HG03520 (cell line): ENCODE measurements around the gene PLXNA2.

ENCODE experiments used
- ATAC-seq: cut with Tn5 transposase; IDR thresholded peaks from one replicate; pipeline ENCODE4 v1.9.1; 2021; ENCODE audit warnings: mild to moderate bottlenecking, moderate library complexity; ENCODE audit not compliant: unreplicated experiment

Gene PLXNA2

DNA sequence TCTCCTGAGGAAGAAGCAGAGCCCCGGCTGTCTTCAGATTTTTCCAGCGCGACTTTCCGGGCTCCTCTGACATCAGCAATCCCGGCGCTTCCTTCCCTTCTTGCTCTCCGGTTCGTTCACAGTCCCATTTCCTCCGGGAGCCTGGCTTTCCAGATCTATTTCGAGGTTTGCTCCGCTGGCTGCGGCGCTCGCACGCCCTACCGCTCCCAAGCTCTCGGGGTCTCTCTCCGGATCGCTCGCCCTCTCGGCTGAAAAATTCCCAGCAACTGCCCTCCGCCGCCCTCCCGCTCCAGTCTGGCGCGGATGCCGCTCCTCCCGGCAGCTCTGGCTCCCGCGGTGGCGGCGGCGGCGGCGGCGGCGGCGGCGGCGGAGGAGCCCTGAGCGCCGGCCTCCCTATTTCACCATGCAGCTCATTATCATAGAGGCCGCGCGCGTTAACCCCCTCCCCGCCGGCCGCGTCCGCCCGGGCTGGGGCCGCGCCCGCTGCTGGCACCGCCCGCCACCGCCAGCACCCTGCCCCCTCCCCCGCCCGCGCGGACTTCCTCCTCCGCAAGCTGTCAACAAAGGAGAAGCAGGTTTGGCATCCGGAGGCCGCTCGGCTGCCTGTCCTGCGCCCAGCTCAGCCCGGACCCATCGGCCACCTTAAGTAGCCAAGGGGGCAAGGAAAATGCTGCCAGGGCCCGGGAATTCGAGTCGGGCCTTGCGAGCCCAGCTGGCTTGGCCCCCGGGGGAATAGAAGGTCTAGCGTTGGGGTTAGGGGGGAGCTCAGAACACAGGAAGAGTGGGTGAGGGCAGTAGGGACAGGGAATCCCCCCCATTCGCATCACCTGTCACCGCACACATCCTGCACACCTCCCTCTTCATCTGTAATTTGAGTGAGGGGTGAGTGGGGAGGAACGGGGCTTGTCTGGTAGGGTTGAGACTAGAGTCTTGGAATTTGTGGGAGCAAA lies at the start of gene PLXNA2:
Gene PLXNA2 (minus strand): TSS at position 418 of the 950 bp plus-strand sequence. CDS start 26,462 bp downstream, outside the sequence.
- ATAC-seq: no peak

GRCh38 chr1:208292908-208293307 lies 48.7 kb upstream of the PLXNA2 start:
- ATAC-seq: no peak

DNA sequence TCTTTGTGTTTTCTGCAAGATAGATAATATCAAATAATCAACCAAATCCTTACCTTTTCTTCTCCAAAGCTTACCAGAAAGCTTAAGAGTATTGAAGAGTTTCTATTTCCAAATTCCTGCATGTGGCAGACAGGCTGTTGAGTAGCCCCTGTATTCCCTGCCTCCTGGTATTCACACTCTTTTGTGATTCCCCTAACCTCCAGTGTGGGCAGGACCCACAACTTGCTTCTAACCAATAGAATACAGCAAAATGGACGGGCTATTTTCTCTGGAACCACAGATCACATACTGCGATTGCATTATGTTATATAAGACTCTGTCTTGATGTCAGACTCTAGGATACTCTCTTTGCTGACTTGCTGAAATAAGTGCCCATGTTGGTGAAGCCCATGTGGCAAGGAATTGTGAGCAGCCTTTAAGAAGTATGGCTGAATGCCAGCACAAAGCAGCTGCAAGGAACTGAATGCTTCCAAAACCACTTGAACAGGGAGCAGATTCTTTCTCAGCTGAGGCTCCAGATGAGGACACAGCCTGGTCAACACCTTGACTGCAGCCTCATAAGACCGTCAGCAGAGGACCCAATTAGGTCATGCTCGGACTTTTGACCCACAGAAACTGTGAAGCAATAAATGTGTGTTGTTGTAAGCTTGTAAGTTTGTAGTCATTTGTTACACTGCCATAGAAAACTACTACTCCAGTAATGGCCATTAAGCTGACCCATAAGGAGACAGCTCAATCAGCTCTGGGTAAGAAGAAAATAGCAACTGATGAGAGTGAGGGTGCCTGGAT lies 47.9 kb upstream of the PLXNA2 start:
- ATAC-seq: no peak

DNA sequence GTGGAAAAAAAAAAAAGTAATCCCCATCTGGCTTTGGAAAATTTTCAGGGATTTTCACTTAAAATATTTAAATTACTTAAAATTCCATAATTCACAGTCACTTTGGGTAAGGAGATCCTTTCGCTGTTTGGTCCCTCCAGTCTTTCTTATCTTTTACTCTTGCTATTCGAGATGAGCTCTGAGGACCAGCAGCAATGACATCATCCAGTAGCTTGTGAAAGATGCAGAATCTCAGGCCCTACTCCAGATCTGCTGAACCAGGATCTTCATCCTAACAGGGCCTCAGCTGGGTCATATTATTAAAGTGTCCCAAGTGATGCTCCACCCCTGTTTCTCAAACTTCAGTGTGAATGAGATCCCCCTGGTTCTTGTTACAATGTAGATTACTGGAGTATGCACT lies 46.9 kb upstream of the PLXNA2 start:
- no peak for ATAC-seq

- ATAC-seq: no peak
Observed at GRCh38 chr1:208289716-208290115, 45.5 kb upstream of the PLXNA2 start.

DNA sequence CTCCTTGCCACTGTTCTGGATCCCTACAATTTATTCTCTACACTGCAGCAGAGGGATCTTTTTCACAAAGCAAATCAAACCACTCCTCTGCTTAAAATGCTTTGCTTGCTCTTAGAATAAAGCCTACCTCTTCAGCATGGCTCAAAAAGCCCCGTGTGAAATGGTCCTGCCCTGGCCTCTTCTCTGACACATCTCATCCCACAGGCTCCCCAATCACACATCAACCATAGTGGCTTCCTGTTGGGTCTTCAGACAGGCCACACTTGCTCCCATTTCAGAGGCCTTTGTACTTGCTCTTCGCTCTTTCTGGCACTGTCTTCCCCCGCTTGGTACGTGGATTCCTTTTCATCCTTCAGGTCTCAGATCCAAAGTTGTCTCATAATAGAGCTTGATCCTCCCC lies 44.3 kb upstream of the PLXNA2 start:
- ATAC-seq: no peak

DNA sequence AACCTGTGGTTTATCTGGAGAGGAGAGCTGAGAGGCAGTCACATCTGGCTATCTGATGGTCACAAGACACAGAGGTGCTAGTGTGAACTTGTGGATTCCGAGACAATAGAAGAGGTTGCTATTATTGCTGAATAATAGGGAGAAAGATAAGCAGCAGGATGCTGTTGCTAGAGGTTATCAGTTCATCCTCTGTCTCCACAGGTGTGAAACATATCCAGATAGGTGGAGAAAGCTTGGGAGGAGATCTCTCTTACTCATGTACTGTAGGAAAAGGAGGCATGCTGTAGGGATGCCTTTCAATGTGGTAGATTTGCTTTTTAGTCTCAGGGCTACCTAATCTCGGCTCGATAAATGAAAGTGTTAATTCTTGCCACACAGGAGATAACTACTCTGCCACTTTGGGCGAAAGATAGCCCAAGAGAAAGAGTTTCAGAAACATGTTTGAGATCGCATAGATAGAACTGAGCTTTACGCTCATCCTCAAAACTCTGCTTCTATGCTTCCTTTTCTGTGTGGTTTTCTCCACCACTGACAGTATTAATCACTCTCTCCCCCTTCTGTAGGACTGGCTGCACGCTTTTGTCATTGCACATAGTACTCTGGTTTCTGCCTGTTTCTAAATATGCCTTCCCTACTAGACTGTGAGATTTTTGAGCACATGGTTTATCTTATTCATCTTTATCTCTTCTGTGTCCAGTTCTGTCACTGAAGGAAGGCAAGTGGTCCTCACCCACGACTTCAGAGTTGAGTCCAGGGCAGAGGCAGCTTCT lies 36.7 kb upstream of the PLXNA2 start:
- ATAC-seq: no peak

GRCh38 chr1:208279826-208280588 lies 35.8 kb upstream of the PLXNA2 start:
- no peak for ATAC-seq

GRCh38 chr1:208278638-208279037 lies 34.5 kb upstream of the PLXNA2 start:
- ATAC-seq: no peak

DNA sequence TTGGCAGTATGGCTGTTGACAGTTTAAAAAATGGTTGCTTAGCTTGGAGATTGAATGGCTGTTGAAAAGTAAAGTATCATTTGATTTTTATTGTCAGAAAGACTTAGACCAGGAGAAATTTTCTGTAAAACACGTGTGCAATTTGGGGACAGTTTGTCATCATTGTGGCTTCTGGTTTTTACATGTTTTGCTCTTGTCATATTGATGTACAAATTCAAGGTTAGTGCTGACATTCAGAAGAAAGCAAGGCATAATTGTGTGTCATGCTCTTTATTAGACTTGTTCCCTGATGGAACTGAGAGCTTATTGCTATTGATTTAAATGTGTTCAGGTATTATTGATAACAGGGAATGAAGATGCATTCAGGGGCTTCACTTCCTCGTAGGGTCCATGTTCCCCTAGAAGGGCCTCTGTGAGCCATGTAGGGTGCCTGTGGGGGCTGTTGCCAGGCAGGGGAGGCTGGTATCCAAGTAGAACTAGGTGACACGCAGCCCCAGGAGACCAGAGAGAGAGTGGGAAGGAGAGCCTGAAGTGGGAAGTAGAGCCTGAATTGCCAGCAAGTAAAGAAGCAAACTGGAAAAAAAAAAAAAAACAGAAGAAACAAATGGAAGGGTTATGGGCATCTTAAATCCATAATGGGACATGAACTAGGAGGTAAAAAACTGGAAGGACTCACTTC lies 32.7 kb upstream of the PLXNA2 start:
- no peak for ATAC-seq

DNA sequence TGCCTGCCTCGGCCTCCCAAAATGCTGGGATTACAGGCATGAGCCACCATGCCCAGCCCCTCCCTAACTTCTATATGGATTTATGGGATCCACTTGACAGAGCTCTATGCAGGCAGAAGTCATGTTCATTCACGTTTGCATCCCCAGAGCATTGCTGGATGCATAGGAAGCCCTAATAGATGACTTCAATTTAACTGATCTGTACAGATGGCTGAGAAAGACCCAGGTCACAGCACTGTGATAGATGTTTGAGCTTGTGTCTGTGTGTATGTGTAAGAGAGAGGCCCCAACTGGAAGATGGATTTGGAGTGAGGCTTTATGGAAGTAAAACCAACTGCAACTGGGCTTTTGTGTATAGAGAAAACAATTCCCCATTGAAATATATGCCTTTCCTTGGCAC lies 30.9 kb upstream of the PLXNA2 start:
- no peak for ATAC-seq

DNA sequence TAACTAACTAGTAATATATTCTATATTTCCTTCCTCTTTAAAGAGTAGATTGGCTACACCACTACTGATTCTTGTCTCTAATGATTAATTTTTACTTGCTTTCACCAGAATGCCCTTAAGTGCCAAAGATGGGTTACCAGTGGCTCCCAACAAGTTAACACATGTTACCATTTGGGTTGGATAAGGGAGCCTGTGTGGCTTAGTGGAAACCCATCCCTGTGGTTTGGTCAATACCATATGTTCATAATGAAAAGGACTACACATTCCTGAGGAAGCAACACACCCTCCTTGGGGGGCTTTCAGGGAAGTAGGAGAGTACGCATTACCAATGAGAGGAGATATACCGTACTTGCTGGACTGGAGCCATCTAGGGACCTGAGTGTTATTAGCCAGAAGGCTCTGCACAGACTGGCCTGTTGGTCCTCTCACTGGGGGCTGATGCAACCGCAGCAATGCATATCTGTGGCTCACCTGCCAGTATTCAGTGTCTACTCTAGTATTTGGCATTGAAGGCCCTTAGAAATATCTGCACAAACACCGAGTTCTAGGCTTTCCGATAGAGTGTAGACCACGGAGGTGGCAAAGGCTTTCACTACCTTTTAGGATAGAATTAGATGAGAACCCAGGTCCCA lies 29.3 kb upstream of the PLXNA2 start:
- no peak for ATAC-seq

DNA sequence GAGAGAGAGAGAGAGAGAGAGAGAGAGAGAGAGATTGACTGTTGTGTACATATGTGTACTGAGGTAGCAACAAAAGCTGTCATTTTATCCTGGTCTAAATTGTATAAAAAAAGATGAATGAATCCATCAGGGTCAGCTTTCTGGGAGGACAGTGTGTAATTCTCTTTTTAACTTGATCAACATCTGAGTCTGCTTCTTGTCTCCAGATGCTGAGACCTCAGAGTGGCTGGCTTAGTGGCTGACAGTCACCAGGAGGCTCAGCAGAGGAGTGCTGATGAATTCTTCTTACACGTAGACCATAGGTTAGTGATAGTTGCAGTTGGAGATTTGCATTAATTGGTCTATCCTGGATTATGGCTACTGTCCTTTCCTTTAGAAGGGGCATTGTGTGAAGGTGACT lies 28.5 kb upstream of the PLXNA2 start:
- no peak for ATAC-seq

DNA sequence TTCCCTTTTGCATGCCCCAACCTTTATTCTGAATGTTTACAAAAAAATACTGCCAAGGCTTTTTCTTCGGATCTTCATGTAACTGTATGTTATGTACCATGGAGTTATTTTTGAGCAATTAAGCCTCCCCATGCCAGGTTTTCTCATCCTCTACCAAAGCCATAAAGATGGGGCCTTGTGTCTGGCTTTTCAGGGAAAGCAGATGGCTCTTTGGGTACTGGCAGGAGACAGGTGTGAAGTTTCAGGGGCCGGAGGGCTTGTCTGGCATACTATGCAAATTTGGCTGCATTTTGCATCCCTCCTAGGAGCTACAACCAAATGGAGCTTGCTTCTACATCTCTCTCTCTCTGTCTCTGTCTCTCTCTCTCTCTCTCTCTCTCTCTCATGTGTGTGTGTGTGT lies 28.1 kb upstream of the PLXNA2 start:
- ATAC-seq: no peak

DNA sequence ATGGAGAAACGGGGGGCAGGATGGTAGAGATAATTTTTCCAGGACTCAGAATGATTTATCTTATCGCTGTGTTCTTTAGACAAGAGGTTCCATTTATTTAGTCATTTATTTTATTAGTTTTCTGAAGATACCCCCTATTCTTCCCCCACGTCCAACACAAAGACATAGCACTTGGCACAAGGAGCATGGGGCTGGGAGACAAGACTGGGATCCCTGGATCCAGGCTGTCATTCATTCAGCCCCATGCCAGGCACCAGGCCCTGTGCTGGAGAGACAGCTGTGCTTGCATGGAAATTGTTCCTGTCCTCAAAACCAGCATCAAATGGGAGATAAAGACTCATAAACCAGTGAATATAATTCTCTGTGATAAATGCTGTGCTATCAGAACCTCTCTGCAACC lies 27.1 kb upstream of the PLXNA2 start:
- no peak for ATAC-seq

- no peak for ATAC-seq
Observed at GRCh38 chr1:208270651-208271141, 26.5 kb upstream of the PLXNA2 start.

GRCh38 chr1:208269338-208269666 lies 25.1 kb upstream of the PLXNA2 start:
- no peak for ATAC-seq

DNA sequence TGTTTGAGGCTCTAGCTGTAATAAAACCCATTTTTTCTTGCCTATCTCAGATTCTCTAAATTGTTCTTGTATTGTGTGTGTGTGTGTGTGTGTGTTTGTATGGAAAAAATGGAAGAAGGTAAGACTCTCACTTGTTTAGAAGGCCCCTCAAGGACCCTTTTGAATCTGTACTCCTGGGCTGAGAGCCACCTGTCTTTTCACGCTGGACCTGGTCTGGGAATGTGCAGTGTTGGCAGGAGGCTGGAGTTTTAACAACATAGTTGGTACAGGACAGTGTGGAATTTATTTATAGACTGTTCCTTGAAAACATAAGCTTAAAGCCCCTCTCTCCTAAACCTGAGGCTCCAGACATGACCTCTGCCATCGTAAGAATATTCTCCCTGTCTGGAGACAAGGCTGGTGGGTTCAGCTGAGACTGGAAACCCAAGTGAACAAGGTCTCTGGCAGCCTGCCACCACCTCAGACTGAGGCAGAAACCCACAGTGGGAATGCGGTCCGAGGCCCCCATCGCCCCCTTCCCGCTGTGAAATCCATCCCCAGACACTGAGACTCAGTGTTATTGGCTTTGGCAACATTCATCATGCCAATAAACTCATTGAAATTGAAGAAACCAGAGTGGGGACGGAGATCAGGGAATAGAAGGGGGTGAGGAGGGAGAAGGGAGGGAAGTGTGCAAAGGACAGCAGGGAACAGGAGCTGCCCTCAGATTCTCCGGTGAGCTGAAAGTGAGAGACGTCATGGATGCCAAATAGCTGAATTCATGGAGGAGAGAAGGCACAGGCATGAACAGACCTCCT lies 24.6 kb upstream of the PLXNA2 start:
- ATAC-seq: no peak

DNA sequence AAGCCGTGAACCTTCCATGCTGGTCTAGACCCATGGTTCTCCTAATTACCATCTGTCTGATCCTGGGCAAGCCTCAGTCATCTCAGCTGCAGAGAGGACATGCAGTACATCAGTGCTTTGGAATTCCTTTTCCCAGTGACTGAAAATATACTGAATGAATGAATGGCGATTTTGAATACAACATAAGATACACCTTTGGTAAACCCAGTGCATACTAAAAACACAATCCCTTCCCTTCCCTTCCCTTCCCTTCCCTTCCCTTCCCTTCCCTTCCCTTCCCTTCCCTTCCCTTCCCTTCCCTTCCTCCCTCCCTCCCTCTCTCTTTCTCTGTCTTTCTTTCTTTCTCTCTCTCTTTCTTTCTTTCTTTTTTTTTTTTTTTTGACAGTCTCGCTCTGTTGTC lies 21.3 kb upstream of the PLXNA2 start:
- no peak for ATAC-seq
